Measurements from ENCODE around the gene BCL11B.

GRCh38 chr14:99286761-99287160, 14.8 kb upstream of the BCL11B start:
- no peak for TF ChIP-seq CTCF (conservative IDR thresholded peaks at IDR 0.05; ENCODE audit: low read length)
- TF ChIP-seq EZH2phosphoT487 (IDR thresholded peaks at IDR 0.05; ENCODE audit: borderline replicate concordance, low read depth, low read length) = no peak

Measured in OCI-LY7 (cell line).